Panc1 (cell line): Measurements from ENCODE around the gene IL13.

Experiments
- CTCF ChIP-seq: fragments of 450-650 bp; IDR thresholded peaks from 2 replicates; pipeline ENCODE4 v1.5.1; 2017; ENCODE audit warnings: mild to moderate bottlenecking
- POLR2AphosphoS5 ChIP-seq: IDR thresholded peaks from 2 replicates; pipeline ENCODE4 v1.6.1; 2012; ENCODE audit warnings: mild to moderate bottlenecking, low read depth, low read length, moderate library complexity

- TF ChIP-seq CTCF (no peak), POLR2AphosphoS5 (no peak)
Measured at GRCh38 chr5:132628814-132629213, 29.2 kb upstream of the IL13 start.
